WTC11 (cell line): ENCODE results near the gene JMJD8. TPM values are rescaled to one million over a fixed set of nuclear protein-coding genes. Genes with fewer than 3 reads are reported as not detected.

Experiments used
- ATAC-seq: fragments of 200-7000 bp; cut with Tn5 transposase; 2 replicates; pipeline ENCODE4 v1.10.0; 2021; ENCODE audit warnings: mild to moderate bottlenecking, moderate library complexity
- CTCF ChIA-PET: fragments of 300-600 bp; sonication (Branson Sonifier 250); formaldehyde crosslinking; loops from one replicate; lab custom pipeline; 2021; ENCODE audit warnings: antibody characterized with exemption; lab: Charles Lee
- POLR2A ChIA-PET: fragments of 350-600 bp; sonication (Branson Sonifier 250); formaldehyde crosslinking; loops from one replicate; lab custom pipeline; 2021; ENCODE audit warnings: antibody characterized with exemption; lab: Charles Lee
- DNase-seq: peaks from one replicate; pipeline ENCODE4 v3.0.0; 2021; ENCODE audit warnings: low spot score
- H3K27ac Mint-ChIP-seq: 2 replicates; pipeline ENCODE4 v1.8.0; 2021; ENCODE audit warnings: mixed read lengths
- H3K27me3 Mint-ChIP-seq: 2 replicates; pipeline ENCODE4 v1.8.0; 2021; ENCODE audit warnings: low read depth, mild to moderate bottlenecking, moderate library complexity, mixed read lengths
- H3K36me3 Mint-ChIP-seq: 2 replicates; pipeline ENCODE4 v1.8.0; 2021; ENCODE audit warnings: mixed read lengths
- H3K4me1 Mint-ChIP-seq: 2 replicates; pipeline ENCODE4 v1.8.0; 2022; ENCODE audit warnings: mixed read lengths
- H3K4me3 Mint-ChIP-seq: 2 replicates; pipeline ENCODE4 v1.8.0; 2021; ENCODE audit warnings: mild to moderate bottlenecking, moderate library complexity, mixed read lengths
- H3K9me3 Mint-ChIP-seq: 2 replicates; pipeline ENCODE4 v1.8.0; 2021; ENCODE audit warnings: mixed read lengths
- AFF4 ChIP-seq: sonication (generic); formaldehyde crosslinking; IDR thresholded peaks from 2 replicates; pipeline ENCODE4 v1.8.1; 2023; ENCODE audit warnings: mild to moderate bottlenecking, missing genetic modification reagents, borderline replicate concordance
- CBFB ChIP-seq: sonication (generic); formaldehyde crosslinking; IDR thresholded peaks from 2 replicates; pipeline ENCODE4 v1.8.1; 2022; ENCODE audit warnings: mild to moderate bottlenecking, low read depth, missing genetic modification reagents
- CREM ChIP-seq: sonication (generic); formaldehyde crosslinking; IDR thresholded peaks from 2 replicates; pipeline ENCODE4 v1.8.1; 2022; ENCODE audit warnings: mild to moderate bottlenecking, missing genetic modification reagents, moderate library complexity
- GRHL2 ChIP-seq: fragments of 250-450 bp; sonication (Bioruptor Pico); IDR thresholded peaks from 2 replicates; pipeline ENCODE4 v1.8.0; 2022; ENCODE audit warnings: mild to moderate bottlenecking, moderate library complexity; ENCODE audit not compliant: insufficient replicate concordance, severe bottlenecking
- HMGA2 ChIP-seq: fragments of 250-450 bp; sonication (Bioruptor Pico); IDR thresholded peaks from 2 replicates; pipeline ENCODE4 v1.4.0; 2021; ENCODE audit warnings: mild to moderate bottlenecking, moderate library complexity
- HMGXB4 ChIP-seq: sonication (generic); formaldehyde crosslinking; IDR thresholded peaks from 2 replicates; pipeline ENCODE4 v1.8.1; 2023; ENCODE audit warnings: mild to moderate bottlenecking, moderate library complexity, missing genetic modification reagents
- MLX ChIP-seq: sonication (generic); formaldehyde crosslinking; IDR thresholded peaks from 2 replicates; pipeline ENCODE4 v1.8.1; 2023; ENCODE audit warnings: mild to moderate bottlenecking, missing genetic modification reagents, moderate library complexity
- NR1H2 ChIP-seq: sonication (generic); formaldehyde crosslinking; IDR thresholded peaks from 2 replicates; pipeline ENCODE4 v1.9.0; 2021; ENCODE audit warnings: mild to moderate bottlenecking, moderate library complexity, missing genetic modification reagents
- NR3C1 ChIP-seq: sonication (generic); formaldehyde crosslinking; conservative IDR thresholded peaks from 2 replicates; pipeline ENCODE4 v1.8.1; 2023; ENCODE audit warnings: low read depth, mild to moderate bottlenecking, missing genetic modification reagents
- PRDM15 ChIP-seq: sonication (generic); formaldehyde crosslinking; IDR thresholded peaks from 2 replicates; pipeline ENCODE4 v1.8.0; 2022; ENCODE audit warnings: missing genetic modification reagents
- PREB ChIP-seq: sonication (generic); formaldehyde crosslinking; IDR thresholded peaks from 2 replicates; pipeline ENCODE4 v1.8.1; 2022; ENCODE audit warnings: mild to moderate bottlenecking, missing genetic modification reagents, moderate library complexity, borderline replicate concordance
- SOX15 ChIP-seq: fragments of 250-450 bp; sonication (Bioruptor Pico); IDR thresholded peaks from 2 replicates; pipeline ENCODE4 v1.9.0; 2021; ENCODE audit warnings: mild to moderate bottlenecking
- ZNF416 ChIP-seq: fragments of 250-450 bp; sonication (Bioruptor Pico); IDR thresholded peaks from 2 replicates; pipeline ENCODE4 v1.9.0; 2021; ENCODE audit warnings: mild to moderate bottlenecking, inconsistent platforms
- total RNA-seq: library from RNA; stranded (reverse); gene quantifications from 3 replicates; pipeline ENCODE4 v1.2.3, GENCODE V29; 2021

Gene JMJD8
- total RNA-seq, 1 experiment from 2014 or later, result 61.2 TPM

GRCh38 chr16:662597-662996, 21.5 kb downstream of the JMJD8 start (continued):
- TF ChIP-seq AFF4 (no peak), ZNF416 (CRISPR knock-in tag) (no peak)

- no peak for TF ChIP-seq CBFB (CRISPR knock-in tag)
- no peak for TF ChIP-seq SOX15 (CRISPR knock-in tag)
- no peak for TF ChIP-seq NR1H2 (CRISPR knock-in tag)
- no peak for TF ChIP-seq HMGXB4 (CRISPR knock-in tag)
- no peak for TF ChIP-seq PRDM15
- TF ChIP-seq CREM (CRISPR knock-in tag), result no peak
- TF ChIP-seq GRHL2 (CRISPR knock-in tag), result no peak
- TF ChIP-seq HMGA2, result no peak
- no peak for TF ChIP-seq NR3C1
- no peak for TF ChIP-seq PREB
- no peak for TF ChIP-seq MLX (CRISPR knock-in tag)
- ATAC-seq (no peak), DNase-seq (no peak)
- no peaks in the 10 kb centered on the region for H3K36me3 Mint-ChIP-seq
- no peaks in the 10 kb centered on the region for H3K27me3 Mint-ChIP-seq
- H3K4me3 Mint-ChIP-seq, result no peak overlapping the region
- ChIA-PET CTCF (interaction anchor here (0.8 to 3.1 kb wide), 5 partner anchors 13 to 40 kb away, joined by 3 to 7 read pairs (median 5); partner anchors contain the start of genes METTL26 and WDR90), POLR2A (interaction anchor here (1.1 kb wide), 1 partner anchor 66 kb away, joined by 3 read pairs; no protein-coding TSS in a partner anchor)
- no peaks in the 10 kb centered on the region for H3K9me3 Mint-ChIP-seq
- no peak overlapping the region for H3K27ac Mint-ChIP-seq
- peaks cover 4% of the 10 kb centered on the region for H3K4me1 Mint-ChIP-seq
Observed at GRCh38 chr16:662095-662494, 22.0 kb downstream of the JMJD8 start.
